ENCODE measurements around the gene FRAS1. TPM values are rescaled to one million over a fixed set of nuclear protein-coding genes. Genes with fewer than 3 reads are reported as not detected.

The FRAS1 gene
- total and polyA plus RNA-seq, 9 of the 15 experiments (the other 6 are each of a cell fraction or from before 2014, with no cell fraction given), result under 0.01 to 0.11 (median 0.04) TPM; not detected in 2

GRCh38 chr4:78410676-78411075 is 353.6 kb downstream of the FRAS1 start:
- Histone ChIP-seq H3K9me1 (ENCODE audit: control insufficient read depth, insufficient read depth, low read length) (no peaks in the 10 kb centered on the region), H3K36me3 (ENCODE audit: control insufficient read depth, insufficient read depth, low read length) (no peaks in the 10 kb centered on the region), H3K79me2 (ENCODE audit: control insufficient read depth, insufficient read depth, low read length) (no peaks in the 10 kb centered on the region), H3K27ac (ENCODE audit: extremely low read depth, low read depth, low read length) (no peak overlapping the region), H3K4me2 (ENCODE audit: insufficient read depth, low read length) (no peak overlapping the region), H4K20me1 (replicated peaks; ENCODE audit: control insufficient read depth, insufficient read depth, low read length) (no peaks in the 10 kb centered on the region), H3K4me1 (replicated peaks in 1 of 2; ENCODE audit: control insufficient read depth in 2 of 2, insufficient read depth in 2 of 2, low read length in 2 of 2) (no peaks in the 10 kb centered on the region), H3K4me3 (no peak overlapping the region), H3K9me3 (replicated peaks; ENCODE audit: control insufficient read depth, insufficient read depth, low read depth, low read length) (no peaks in the 10 kb centered on the region), H2AFZ (ENCODE audit: low read depth, low read length) (no peak overlapping the region), H3K27me3 (ENCODE audit: control insufficient read depth in 2 of 2, insufficient read depth in 2 of 2, low read length in 2 of 2) (peaks cover 2 to 4% of the 10 kb centered on the region in 2 experiments; a peak in 3 of 5 replicates), H3K9ac (ENCODE audit: insufficient read depth in 1 of 2, low read depth in 2 of 2, low read length in 2 of 2) (no peak overlapping the region)
- CTCF ChIA-PET (ENCODE audit: low intra/inter-chr PET ratio), result no interaction called here
- TF ChIP-seq HDAC8 (tag; IDR thresholded peaks at IDR 0.05) (no peak), ELF4 (CRISPR knock-in tag; IDR thresholded peaks at IDR 0.05) (no peak), IRF9 (tag; IDR thresholded peaks at IDR 0.05) (no peak), NFATC3 (IDR thresholded peaks at IDR 0.05) (no peak), GABPB2 (CRISPR knock-in tag; conservative IDR thresholded peaks at IDR 0.05) (no peak), SMARCE1 (IDR thresholded peaks at IDR 0.05) (no peak), ZBTB8A (IDR thresholded peaks at IDR 0.05; ENCODE audit: partially characterized antibody) (no peak), ZNF217 (CRISPR knock-in tag; IDR thresholded peaks at IDR 0.05) (no peak), RFX5 (IDR thresholded peaks at IDR 0.05; ENCODE audit: low read depth, low read length) (no peak), CREB5 (CRISPR knock-in tag; IDR thresholded peaks at IDR 0.05) (no peak)
- intact Hi-C loops (cut with micrococcal nuclease) (loop anchor here (10.0 kb wide), 1 partner anchor 104 kb away; no protein-coding TSS in a partner anchor), in situ Hi-C loops (cut with MboI) (no loop called here)
- DNase-seq (ENCODE audit: extremely low read depth in 1 of 4, low spot score in 3 of 4), result no peak
- no peak for FAIRE-seq
- POLR2A ChIA-PET, result no interaction called here
- no TSS peak for BruUV-seq (replicated peaks)
- 0% methylated on average over 1 of the region's 1 CpG for WGBS (ENCODE audit: insufficient coverage, low coverage, missing lambda C conversion rate)
- ATAC-seq, result no peak
